ACC112 (cell line): ENCODE results near the gene ATG3.

ENCODE experiments used
- H2AFZ ChIP-seq: fragments of 200-600 bp; sonication (generic); one replicate; pipeline ENCODE4 v1.6.0; 2017; ENCODE audit warnings: antibody characterized with exemption, low read length; ENCODE audit not compliant: unreplicated experiment
- H3K27ac ChIP-seq: fragments of 200-600 bp; sonication (generic); 2 replicates; pipeline ENCODE4 v1.5.1; 2014; ENCODE audit warnings: low read depth, mild to moderate bottlenecking, antibody characterized with exemption, low read length, moderate library complexity
- H3K27me3 ChIP-seq: fragments of 200-600 bp; sonication (generic); 2 replicates; pipeline ENCODE4 v1.6.1; 2014; ENCODE audit warnings: mild to moderate bottlenecking, antibody characterized with exemption, low read length, moderate library complexity, mixed read lengths; ENCODE audit not compliant: insufficient read depth
- H3K36me3 ChIP-seq: fragments of 200-600 bp; sonication (generic); 2 replicates; pipeline ENCODE4 v1.6.1; 2016; ENCODE audit warnings: mild to moderate bottlenecking, antibody characterized with exemption, low read length, moderate library complexity, mixed read lengths; ENCODE audit not compliant: insufficient read depth
- H3K4me1 ChIP-seq: fragments of 200-600 bp; sonication (generic); one replicate; pipeline ENCODE4 v1.6.1; 2016; ENCODE audit warnings: low read length, mixed read lengths; ENCODE audit not compliant: insufficient read depth, unreplicated experiment, control insufficient read depth
- H3K4me3 ChIP-seq: fragments of 200-600 bp; sonication (generic); 2 replicates; pipeline ENCODE4 v1.5.1; 2014; ENCODE audit warnings: mild to moderate bottlenecking, low read depth, low read length
- H3K79me2 ChIP-seq: fragments of 200-600 bp; sonication (generic); one replicate; pipeline ENCODE4 v1.6.0; 2016; ENCODE audit warnings: low read length; ENCODE audit not compliant: control insufficient read depth, unreplicated experiment, insufficient read depth

ATG3 gene

DNA sequence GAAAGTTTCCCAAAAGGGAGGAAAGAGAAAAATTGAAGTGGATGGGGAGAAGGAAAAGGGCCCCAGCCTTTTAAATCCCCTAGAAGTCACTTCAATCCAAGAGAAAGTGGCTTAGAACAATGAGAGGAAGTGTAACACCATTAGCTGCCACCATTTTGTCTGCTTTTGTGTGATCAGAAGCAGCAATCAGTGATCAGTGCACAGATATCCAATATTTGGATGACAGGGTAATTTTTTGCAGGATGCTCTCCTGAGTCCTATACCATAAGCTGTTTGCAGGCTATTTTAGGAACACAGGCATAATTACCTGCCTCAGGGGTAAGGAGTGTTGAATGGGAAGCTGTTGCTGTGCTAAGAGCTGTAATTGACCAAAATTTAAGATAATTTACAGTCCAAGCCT lies 31.5 kb upstream of the ATG3 start:
- Histone ChIP-seq H3K79me2 (no peaks in the 10 kb centered on the region), H2AFZ (no peak overlapping the region), H3K36me3 (peaks cover 4% of the 10 kb centered on the region; the same call in 1 of the 2 replicates), H3K4me3 (no peak overlapping the region), H3K27me3 (no peaks in the 10 kb centered on the region), H3K4me1 (no peaks in the 10 kb centered on the region), H3K27ac (no peak overlapping the region)

DNA sequence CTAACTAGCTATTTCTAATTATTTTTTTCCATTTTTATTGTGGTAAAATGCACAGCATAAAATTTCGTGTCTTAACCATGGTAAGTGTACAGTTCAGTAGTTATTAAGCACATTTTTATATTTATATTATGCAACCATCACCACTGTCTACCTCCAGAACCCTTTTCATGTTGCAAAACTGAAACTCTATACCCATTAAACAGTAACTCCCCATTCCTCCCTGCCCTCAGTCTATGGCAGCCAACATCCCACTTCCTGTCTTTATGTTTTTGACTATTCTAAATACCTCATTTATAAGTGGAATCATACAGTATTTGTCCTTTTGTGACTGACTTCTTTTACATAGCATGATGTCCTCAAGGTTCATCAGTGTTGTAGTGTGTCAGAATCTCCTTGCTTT lies 25.6 kb upstream of the ATG3 start:
- Histone ChIP-seq H3K79me2 (no peaks in the 10 kb centered on the region), H3K27me3 (no peaks in the 10 kb centered on the region), H3K4me1 (peaks cover 3% of the 10 kb centered on the region), H2AFZ (no peak overlapping the region), H3K36me3 (peaks cover 4% of the 10 kb centered on the region; the same call in 1 of the 2 replicates), H3K4me3 (no peak overlapping the region), H3K27ac (no peak overlapping the region)

DNA sequence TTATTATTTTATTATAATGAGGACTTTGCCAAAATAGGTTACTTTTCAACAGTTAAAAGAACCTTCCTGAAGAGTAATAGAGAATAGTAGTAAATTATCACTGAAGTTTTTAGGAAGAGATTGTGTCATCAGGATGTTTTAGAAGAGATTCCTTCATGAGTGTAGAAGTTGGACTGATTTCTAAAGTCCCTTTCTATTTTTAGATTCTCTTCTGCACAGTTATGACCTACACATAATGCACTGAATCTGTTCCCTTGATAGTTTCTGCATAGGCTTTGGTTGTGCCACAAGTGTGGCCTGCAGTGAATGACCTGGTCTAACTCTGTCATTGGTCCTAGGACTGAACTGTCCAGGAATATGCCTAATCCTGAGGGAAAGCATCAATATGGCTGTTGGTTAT lies 24.0 kb upstream of the ATG3 start:
- H3K4me3 ChIP-seq: no peak overlapping the region
- no peaks in the 10 kb centered on the region for H3K27me3 ChIP-seq
- H2AFZ ChIP-seq: no peak overlapping the region
- H3K79me2 ChIP-seq: no peaks in the 10 kb centered on the region
- peaks cover 7% of the 10 kb centered on the region for H3K4me1 ChIP-seq
- peaks cover 4% of the 10 kb centered on the region; the same call in 1 of the 2 replicates for H3K36me3 ChIP-seq
- no peak overlapping the region for H3K27ac ChIP-seq

- Histone ChIP-seq H3K4me3 (no peak overlapping the region), H3K36me3 (peaks cover 4% of the 10 kb centered on the region; the same call in 1 of the 2 replicates), H3K27me3 (no peaks in the 10 kb centered on the region), H3K27ac (no peak overlapping the region), H2AFZ (no peak overlapping the region), H3K4me1 (peaks cover 27% of the 10 kb centered on the region), H3K79me2 (no peaks in the 10 kb centered on the region)
Measured at GRCh38 chr3:112583105-112583504, 21.3 kb upstream of the ATG3 start.

GRCh38 chr3:112582244-112582874 lies 20.6 kb upstream of the ATG3 start:
- H2AFZ ChIP-seq: no peak overlapping the region
- H3K27ac ChIP-seq: peak overlapping the region; percentile 28
- no peak overlapping the region for H3K4me3 ChIP-seq
- H3K79me2 ChIP-seq: no peaks in the 10 kb centered on the region
- no peaks in the 10 kb centered on the region for H3K27me3 ChIP-seq
- H3K4me1 ChIP-seq: peaks cover 28% of the 10 kb centered on the region
- H3K36me3 ChIP-seq: peaks cover 4% of the 10 kb centered on the region; the same call in 1 of the 2 replicates

GRCh38 chr3:112579697-112580096 lies 17.9 kb upstream of the ATG3 start:
- Histone ChIP-seq H3K4me1 (peaks cover 28% of the 10 kb centered on the region), H3K79me2 (no peaks in the 10 kb centered on the region), H3K4me3 (no peak overlapping the region), H3K36me3 (peaks cover 4% of the 10 kb centered on the region; the same call in 1 of the 2 replicates), H3K27ac (peak overlapping the region; percentile 85), H3K27me3 (no peaks in the 10 kb centered on the region), H2AFZ (no peak overlapping the region)

DNA sequence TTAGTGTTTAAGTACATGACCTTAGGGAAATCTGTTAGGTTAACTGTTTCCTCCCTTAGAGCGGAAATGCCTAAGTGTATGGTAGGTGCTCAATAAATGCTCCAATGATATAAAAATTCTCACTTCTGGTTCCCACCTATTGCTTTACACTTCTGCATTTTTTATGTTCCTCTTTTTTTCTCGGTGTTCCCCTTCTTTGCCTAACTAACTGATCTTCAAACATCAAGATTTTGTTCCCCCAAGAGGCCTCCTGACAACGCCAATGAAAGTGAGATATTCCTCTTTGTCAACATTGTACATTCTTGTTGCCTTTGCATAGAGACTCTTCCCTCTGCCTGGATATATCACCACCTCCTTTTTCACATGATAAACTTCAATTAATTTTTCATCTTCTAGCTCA lies 17.5 kb upstream of the ATG3 start:
- Histone ChIP-seq H3K27me3 (no peaks in the 10 kb centered on the region), H3K4me3 (no peak overlapping the region), H3K27ac (peak overlapping the region; percentile 85), H2AFZ (no peak overlapping the region), H3K79me2 (no peaks in the 10 kb centered on the region), H3K36me3 (peaks cover 5% of the 10 kb centered on the region; the same call in 1 of the 2 replicates), H3K4me1 (peaks cover 28% of the 10 kb centered on the region)

- Histone ChIP-seq H3K27ac (no peak overlapping the region), H3K79me2 (no peaks in the 10 kb centered on the region), H3K4me3 (no peak overlapping the region), H2AFZ (no peak overlapping the region), H3K4me1 (peaks cover 20% of the 10 kb centered on the region), H3K36me3 (peaks cover 16% of the 10 kb centered on the region; the same call in 1 of the 2 replicates), H3K27me3 (no peaks in the 10 kb centered on the region)
Measured at GRCh38 chr3:112572701-112573100, 10.9 kb upstream of the ATG3 start.

DNA sequence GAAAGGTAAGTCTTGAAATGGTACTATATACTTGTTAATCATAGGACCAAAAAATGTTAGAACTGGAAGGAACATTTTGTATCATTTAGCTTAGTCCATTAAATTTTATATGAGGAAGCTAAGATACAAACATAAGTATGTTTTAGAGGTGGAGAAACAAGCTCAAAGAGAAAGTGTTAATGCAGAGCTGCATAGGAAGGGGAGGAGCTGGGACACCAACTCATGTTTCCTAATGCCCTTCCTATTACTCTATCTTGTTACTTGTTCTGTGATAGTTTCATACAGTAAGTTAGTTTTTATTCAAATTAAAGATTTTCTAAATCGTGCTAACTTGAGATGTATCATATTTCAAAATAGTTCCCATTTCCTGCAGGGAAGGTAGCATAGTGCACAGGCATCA lies 7.5 kb upstream of the ATG3 start:
- no peaks in the 10 kb centered on the region for H3K27me3 ChIP-seq
- H3K36me3 ChIP-seq: peaks cover 21% of the 10 kb centered on the region; the same call in 1 of the 2 replicates
- H3K4me1 ChIP-seq: peaks cover 20% of the 10 kb centered on the region
- H3K79me2 ChIP-seq: no peaks in the 10 kb centered on the region
- H3K27ac ChIP-seq: no peak overlapping the region
- 0 out of 2 replicates have a peak overlapping the region, but pooled peaks have one; percentile 39 for H3K4me3 ChIP-seq
- no peak overlapping the region for H2AFZ ChIP-seq

- Histone ChIP-seq H3K36me3 (peaks cover 14% of the 10 kb centered on the region; the same call in 1 of the 2 replicates), H3K4me3 (no peak overlapping the region), H3K27me3 (no peaks in the 10 kb centered on the region)
Measured at GRCh38 chr3:112568642-112569041, 6.9 kb upstream of the ATG3 start.

GRCh38 chr3:112564940-112565305 lies 3.2 kb upstream of the ATG3 start:
- Histone ChIP-seq H3K27ac (no peak overlapping the region), H2AFZ (no peak overlapping the region), H3K4me1 (peaks cover 28% of the 10 kb centered on the region), H3K27me3 (no peaks in the 10 kb centered on the region), H3K4me3 (no peak overlapping the region), H3K36me3 (0 out of 2 replicates have a peak, but pooled peaks cover 5% of the 10 kb centered on the region), H3K79me2 (peaks cover 24% of the 10 kb centered on the region)

More at GRCh38 chr3:112568642-112569041, 6.9 kb upstream of the ATG3 start:
- H3K79me2 ChIP-seq: peaks cover 3% of the 10 kb centered on the region
- no peak overlapping the region for H3K27ac ChIP-seq
- H3K4me1 ChIP-seq: peaks cover 22% of the 10 kb centered on the region
- no peak overlapping the region for H2AFZ ChIP-seq
